Stomach (tissue), 9 donors: ENCODE measurements around the gene SPAG7. TPM values are rescaled to one million over a fixed set of nuclear protein-coding genes. Genes with fewer than 3 reads are reported as not detected.

ENCODE experiments used
- DNase-seq, 2 donors: peaks; one replicate each; pipeline versions ENCODE4 v3.0.0 to v3.0.0-alpha.2; 2013 to 2019
- H3K27ac ChIP-seq, 5 donors: fragments of 200-600 bp in 4 of 5; sonication (generic) in 4 of 5; one replicate each; pipeline ENCODE4 v1.5.1; 2013 to 2019; ENCODE audit warnings: mild to moderate bottlenecking in 1 of 5, moderate library complexity in 1 of 5
- H3K27me3 ChIP-seq, 3 donors: fragments of 200-600 bp; sonication (generic); one replicate each; pipeline ENCODE4 v1.5.1; 2017 to 2019; ENCODE audit warnings: mixed run types in 1 of 3
- H3K36me3 ChIP-seq, 4 donors: fragments of 200-600 bp; sonication (generic); 1 replicate in 3 of 4; 2 replicates in 1 of 4; pipeline ENCODE4 v1.5.1; 2016 to 2019
- H3K4me1 ChIP-seq, 4 donors: fragments of 200-600 bp; sonication (generic); one replicate each; pipeline ENCODE4 v1.5.1; 2016 to 2019
- H3K4me3 ChIP-seq, 4 donors: fragments of 200-600 bp; sonication (generic) in 3 of 4; one replicate each; pipeline ENCODE4 v1.5.1; 2016 to 2019; ENCODE audit warnings: mild to moderate bottlenecking in 1 of 4
- H3K9me3 ChIP-seq, 4 donors: fragments of 200-600 bp; sonication (generic); one replicate each; pipeline ENCODE4 v1.5.1; 2016 to 2019
- CTCF ChIP-seq, 7 experiments: fragments of 450-650 bp in 4 of 7; fragments of 200-600 bp in 3 of 7; sonication (generic) in 3 of 7; IDR thresholded peaks; one replicate each; pipeline ENCODE4 v1.5.1; 2016 to 2019; ENCODE audit warnings: antibody characterized with exemption in 7 of 7, control low read depth in 2 of 7, mild to moderate bottlenecking in 1 of 7
- EP300 ChIP-seq: sonication (generic); formaldehyde crosslinking; IDR thresholded peaks from one replicate; pipeline ENCODE4 v1.6.1; 2017; ENCODE audit warnings: antibody characterized with exemption
- POLR2A ChIP-seq, 4 donors: fragments of 450-650 bp; IDR thresholded peaks; one replicate each; pipeline ENCODE4 v1.6.1; 2016; ENCODE audit warnings: antibody characterized with exemption in 4 of 4, control low read depth in 2 of 4, mild to moderate bottlenecking in 1 of 4, moderate library complexity in 1 of 4
- POLR2AphosphoS5 ChIP-seq, 3 donors: sonication (generic); formaldehyde crosslinking; IDR thresholded peaks; one replicate each; pipeline ENCODE4 v1.6.1; 2016; ENCODE audit warnings: antibody characterized with exemption in 3 of 3
- WGBS, 5 donors: extraction: QIAGEN DNeasy Blood & Tissue Kit in 3 of 5; methylation state at CpG; one replicate each; pipeline versions ENCODE4 v1.1.5 to v1.1.7; 2013 to 2018; 5-methylcytosine and 5-hydroxymethylcytosine counted together
- intact Hi-C: fragments of 100-400 bp; cut with DNase I; formaldehyde crosslinking; loops from one replicate; pipeline ENCODE4 v1.15.1; 2023; ENCODE audit warnings: low total_unique reads
- polyA plus RNA-seq, 3 donors: library from polyadenylated mRNA; stranded (reverse); fragments of 200-250 nt; gene quantifications; one replicate each; pipeline ENCODE4 v1.2.3, GENCODE V29; 2013
- total RNA-seq, 5 donors: library from RNA; depleted of rRNA; stranded (reverse); fragments of >200 nt; gene quantifications; one replicate each; pipeline versions ENCODE4 v1.1.0 to v1.2.3, GENCODE V29; 2014 to 2016
- donor health status: healthy with polysubstance abuse.
- donor health status: Bipolar disorder and iron deficiency.
- donor health status: healthy.

SPAG7 gene
- total and polyA plus RNA-seq, 8 donors = 17.5 to 133 (median 67.0) TPM

GRCh38 chr17:4998732-4999429 lies 31.3 kb upstream of the SPAG7 start:
- peak; percentile 53 to 73 for DNase-seq
- H3K4me3 ChIP-seq = peak overlapping the region; percentile 93 to 99 (median 98)
- 7 to 14% (median 13%) methylated on average over 13 to 14 of the region's 14 CpGs for WGBS, 5 donors
- H3K9me3 ChIP-seq = no peaks in the 10 kb centered on the region
- intact Hi-C loops = no loop called here
- peaks cover 30 to 35% (median 34%) of the 10 kb centered on the region in 4 donors for H3K36me3 ChIP-seq
- peaks cover 27 to 34% (median 32%) of the 10 kb centered on the region in 4 donors for H3K4me1 ChIP-seq
- no peaks in the 10 kb centered on the region for H3K27me3 ChIP-seq
- H3K27ac ChIP-seq = peak overlapping the region; percentile 91 to 97 (median 94)
- no peak for TF ChIP-seq POLR2A (IDR thresholded peaks at IDR 0.05)
- no peak for TF ChIP-seq EP300
- TF ChIP-seq POLR2AphosphoS5 (IDR thresholded peaks at IDR 0.05) = no peak
- TF ChIP-seq CTCF (IDR thresholded peaks at IDR 0.05) = no peak

DNA sequence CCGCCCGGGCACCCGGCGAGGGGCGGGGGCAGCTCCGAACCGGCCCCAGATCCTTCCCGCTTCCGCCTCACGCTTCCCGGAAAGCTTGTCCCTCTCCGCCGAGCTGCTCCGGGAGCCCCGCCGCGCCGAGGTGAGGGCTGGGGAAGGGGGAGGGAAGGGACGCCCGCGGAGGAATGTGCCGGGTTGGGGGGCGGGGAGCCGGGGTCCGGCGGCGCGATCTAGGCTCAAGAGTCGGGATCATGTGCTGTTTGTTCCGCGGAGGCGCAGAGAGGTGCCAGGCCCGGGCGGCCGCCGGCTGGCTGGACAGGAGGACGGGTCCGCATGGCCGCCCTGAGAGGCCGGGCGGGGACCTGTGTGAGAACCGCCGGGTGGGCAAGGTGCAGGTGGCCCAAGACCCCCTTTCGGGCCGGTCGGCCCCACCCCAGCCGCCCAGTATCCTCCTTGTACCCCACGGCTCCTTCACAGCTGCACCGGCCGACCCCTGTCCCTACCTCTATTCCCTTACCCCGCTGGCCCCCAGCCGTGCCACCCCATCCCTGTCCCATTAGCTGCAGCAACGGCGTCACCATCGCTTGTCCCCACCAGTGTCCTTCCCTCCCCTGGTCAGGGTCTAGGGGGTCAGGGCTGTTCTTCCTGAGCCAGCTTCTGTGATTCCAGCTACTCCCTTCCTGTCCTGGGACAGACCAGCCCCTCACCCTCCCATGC lies 30.6 kb upstream of the SPAG7 start:
- peaks cover 27 to 34% (median 32%) of the 10 kb centered on the region in 4 donors for H3K4me1 ChIP-seq
- peaks cover 23 to 28% (median 27%) of the 10 kb centered on the region in 4 donors for H3K36me3 ChIP-seq
- H3K9me3 ChIP-seq = no peaks in the 10 kb centered on the region
- peak overlapping the region; percentile 91 to 97 (median 94) for H3K27ac ChIP-seq
- H3K4me3 ChIP-seq = peak overlapping the region; percentile 93 to 99 (median 98)
- 0 to 1% (median 1%) methylated on average over 22 to 55 of the region's 55 CpGs for whole genome bisulfite sequencing, 5 donors
- no peak for TF ChIP-seq POLR2A (IDR thresholded peaks at IDR 0.05)
- H3K27me3 ChIP-seq = no peaks in the 10 kb centered on the region
- DNase-seq = peak; percentile 53 to 58
- intact Hi-C loops = no loop called here

DNA sequence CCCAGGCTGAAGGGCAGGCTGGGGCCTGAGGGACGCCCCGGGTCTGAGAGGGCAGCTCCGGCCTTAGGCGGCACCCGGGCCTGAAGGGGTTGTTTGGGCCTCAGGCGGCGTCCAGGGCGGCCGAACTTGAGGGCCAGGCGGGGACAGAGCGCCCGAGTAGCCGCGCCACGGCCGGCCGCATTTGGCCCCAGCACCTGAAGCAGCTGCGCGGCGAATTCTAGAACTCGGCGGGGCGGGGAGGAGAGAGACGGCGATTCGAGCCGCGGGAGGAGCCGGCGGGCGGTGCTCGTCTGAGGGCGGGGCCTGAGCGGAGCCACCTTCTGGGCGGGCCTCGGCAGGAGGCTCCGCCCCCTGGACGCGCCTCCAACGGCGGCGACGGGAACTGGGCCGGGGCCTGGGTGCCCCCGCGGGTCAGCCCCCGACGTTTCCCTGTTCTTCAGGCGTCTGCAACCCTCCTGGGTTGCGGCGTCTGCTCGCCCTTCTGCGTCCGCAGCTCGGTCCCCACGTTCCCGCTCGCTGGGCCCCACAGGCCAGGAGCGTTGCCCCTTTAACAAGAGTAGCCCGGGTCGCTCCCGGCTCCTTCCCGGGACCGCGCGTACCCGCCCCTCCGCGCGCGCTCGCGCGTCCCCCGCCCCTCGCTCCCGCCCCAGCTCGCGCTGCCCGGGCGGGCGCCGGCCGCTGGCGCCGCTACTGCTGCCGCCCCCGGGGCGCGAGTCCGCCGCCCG lies 29.8 kb upstream of the SPAG7 start, which contains the start of the genes INCA1 and KIF1C:
INCA1 (minus strand) TSS at position 221 of the 725 bp plus-strand sequence. CDS start 3,085 bp downstream, outside the sequence.
KIF1C (plus strand) TSS at position 649 of the 725 bp plus-strand sequence. CDS start 2,297 bp downstream, outside the sequence.
- 0 to 2% (median 1%) methylated on average over 18 to 93 of the region's 93 CpGs; no CpG with 5 or more reads in 1 of the 5 donors for WGBS, 5 donors
- peak within 1 kb of the TSS; percentile 91 to 97 (median 94) for H3K27ac ChIP-seq
- no peaks in the 10 kb centered on the region for H3K9me3 ChIP-seq
- H3K27me3 ChIP-seq = no peaks in the 10 kb centered on the region
- peak; percentile 49 to 84 (median 82) for TF ChIP-seq POLR2AphosphoS5 (IDR thresholded peaks at IDR 0.05)
- TF ChIP-seq EP300 = no peak
- TF ChIP-seq CTCF (IDR thresholded peaks at IDR 0.05) = peak in 2 of 7 experiments; percentile 23 to 27
- TF ChIP-seq POLR2A (IDR thresholded peaks at IDR 0.05) = peak in 2 of 4 donors; percentile 43 to 58
- intact Hi-C loops = no loop called here
- H3K4me1 ChIP-seq = peaks cover 27 to 34% (median 32%) of the 10 kb centered on the region in 4 donors
- DNase-seq = peak; percentile 95 to 97
- H3K4me3 ChIP-seq = peak within 1 kb of the TSS; percentile 93 to 99 (median 98)
- peaks cover 16 to 21% (median 20%) of the 10 kb centered on the region in 4 donors for H3K36me3 ChIP-seq

- no peak overlapping the region for H3K4me3 ChIP-seq
- intact Hi-C loops = no loop called here
- peaks cover 11 to 20% (median 16%) of the 10 kb centered on the region in 4 donors for H3K4me1 ChIP-seq
- no peak overlapping the region for H3K27ac ChIP-seq
- 79 to 91% (median 86%) methylated on average over 6 of the region's 6 CpGs for WGBS, 5 donors
- H3K27me3 ChIP-seq = no peaks in the 10 kb centered on the region
- DNase-seq = no peak
- H3K9me3 ChIP-seq = no peaks in the 10 kb centered on the region
- TF ChIP-seq EP300 = no peak
- no peaks in the 10 kb centered on the region for H3K36me3 ChIP-seq
These were observed 26.5 kb upstream of the SPAG7 start for GRCh38 chr17:4994081-4994595.
